Measurements from ENCODE around the gene RIPOR3.
A peak's percentile ranks its signal among the peaks of the same experiment; 100 is the strongest.

Gene RIPOR3

GRCh38 chr20:50690650-50691572 is at the start of gene RIPOR3:
Gene RIPOR3, minus strand, starts transcription at chr20:50691542. Its CDS starts 414 bp downstream, at chr20:50691128.
- DNase-seq, result peak; percentile 16

- DNase-seq, result no peak
Measured at GRCh38 chr20:50737352-50737751, 46.0 kb upstream of the RIPOR3 start.

- no peak for DNase-seq
Measured at GRCh38 chr20:50735813-50736212, 44.5 kb upstream of the RIPOR3 start.

DNA sequence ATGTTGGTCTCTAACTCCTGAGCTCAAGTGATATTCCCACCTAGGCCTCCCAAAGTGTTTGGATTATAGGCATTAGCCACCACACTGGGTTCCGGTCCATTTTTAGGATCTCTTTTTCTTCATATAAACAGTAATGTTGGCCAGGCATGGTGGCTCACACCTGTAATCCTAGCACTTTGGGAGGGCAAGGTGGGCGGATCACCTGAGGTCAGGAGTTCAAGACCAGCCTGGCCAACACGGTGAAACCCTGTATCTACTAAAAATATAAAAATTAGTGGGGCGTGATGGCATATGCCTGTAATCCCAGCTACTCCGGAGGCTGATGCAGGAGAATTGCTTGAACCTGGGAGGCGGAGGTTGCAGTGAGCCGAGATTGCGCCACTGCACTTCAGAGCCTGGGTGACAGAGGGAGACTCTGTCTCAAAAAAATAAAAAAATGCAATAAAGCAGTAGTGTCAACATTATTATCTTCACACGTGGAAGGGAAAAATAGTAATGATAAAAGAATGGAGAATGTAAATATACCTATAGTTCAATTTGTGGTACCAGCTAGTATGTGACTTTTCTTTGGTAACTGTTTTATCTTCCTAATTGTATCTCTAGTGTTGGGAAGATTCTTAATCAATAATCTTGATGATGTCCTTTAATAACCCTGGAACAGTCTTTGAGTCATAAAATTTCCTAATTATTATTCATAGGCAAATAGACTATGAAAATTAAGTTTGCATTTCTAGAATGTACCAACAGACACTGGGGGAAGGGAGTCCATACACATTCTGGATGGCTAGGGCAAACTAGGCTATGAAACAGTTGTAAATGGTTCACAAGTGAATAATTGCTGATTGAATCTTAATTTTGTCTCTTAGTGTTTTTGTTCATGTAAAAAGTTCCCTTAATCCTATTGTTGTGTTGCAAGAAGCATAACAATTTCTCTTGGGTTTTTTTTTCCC is 43.7 kb upstream of the RIPOR3 start:
- DNase-seq, result no peak

DNA sequence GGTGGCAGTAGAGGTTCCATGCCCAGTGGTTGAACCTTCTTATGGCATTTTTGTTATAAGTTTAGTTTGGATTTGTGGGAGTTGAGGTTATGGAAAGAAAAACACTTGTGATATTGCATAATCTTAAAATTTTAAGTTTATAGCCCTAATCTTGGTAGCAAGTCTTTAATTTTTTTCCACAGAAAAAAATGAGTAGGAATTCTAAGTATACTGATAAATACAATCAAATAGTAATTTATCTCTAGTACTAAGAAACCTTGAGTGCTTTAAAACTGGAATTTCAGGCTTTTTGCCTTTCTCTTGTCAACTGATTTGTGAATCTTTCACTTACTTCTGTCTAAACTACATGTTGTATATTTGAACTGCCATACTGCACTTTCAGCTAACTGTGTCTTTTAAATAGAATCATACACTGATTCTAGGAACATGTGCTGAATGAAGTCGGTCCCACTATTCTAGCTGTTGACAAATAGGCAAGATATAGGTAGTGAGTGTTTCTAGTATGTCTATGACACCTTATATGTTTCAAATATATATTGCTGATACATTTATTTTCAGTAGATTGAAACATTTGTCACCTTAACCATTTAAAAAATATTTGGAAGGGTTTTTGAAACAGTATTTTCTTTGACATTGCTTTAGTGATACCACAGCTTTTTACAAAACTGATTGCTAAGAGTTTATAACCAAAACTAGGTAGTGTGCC is 42.5 kb upstream of the RIPOR3 start:
- no peak for DNase-seq

- DNase-seq, result no peak
Measured at GRCh38 chr20:50731930-50732690, 40.8 kb upstream of the RIPOR3 start.

GRCh38 chr20:50731055-50731929 is 40.0 kb upstream of the RIPOR3 start, which contains the start of gene PARD6B:
Gene PARD6B, plus strand, starts transcription at chr20:50731580. Its CDS starts 207 bp downstream, at chr20:50731787.
- peak; percentile 100 for DNase-seq

- DNase-seq, result no peak
Measured at GRCh38 chr20:50730765-50731054, 39.4 kb upstream of the RIPOR3 start.

DNA sequence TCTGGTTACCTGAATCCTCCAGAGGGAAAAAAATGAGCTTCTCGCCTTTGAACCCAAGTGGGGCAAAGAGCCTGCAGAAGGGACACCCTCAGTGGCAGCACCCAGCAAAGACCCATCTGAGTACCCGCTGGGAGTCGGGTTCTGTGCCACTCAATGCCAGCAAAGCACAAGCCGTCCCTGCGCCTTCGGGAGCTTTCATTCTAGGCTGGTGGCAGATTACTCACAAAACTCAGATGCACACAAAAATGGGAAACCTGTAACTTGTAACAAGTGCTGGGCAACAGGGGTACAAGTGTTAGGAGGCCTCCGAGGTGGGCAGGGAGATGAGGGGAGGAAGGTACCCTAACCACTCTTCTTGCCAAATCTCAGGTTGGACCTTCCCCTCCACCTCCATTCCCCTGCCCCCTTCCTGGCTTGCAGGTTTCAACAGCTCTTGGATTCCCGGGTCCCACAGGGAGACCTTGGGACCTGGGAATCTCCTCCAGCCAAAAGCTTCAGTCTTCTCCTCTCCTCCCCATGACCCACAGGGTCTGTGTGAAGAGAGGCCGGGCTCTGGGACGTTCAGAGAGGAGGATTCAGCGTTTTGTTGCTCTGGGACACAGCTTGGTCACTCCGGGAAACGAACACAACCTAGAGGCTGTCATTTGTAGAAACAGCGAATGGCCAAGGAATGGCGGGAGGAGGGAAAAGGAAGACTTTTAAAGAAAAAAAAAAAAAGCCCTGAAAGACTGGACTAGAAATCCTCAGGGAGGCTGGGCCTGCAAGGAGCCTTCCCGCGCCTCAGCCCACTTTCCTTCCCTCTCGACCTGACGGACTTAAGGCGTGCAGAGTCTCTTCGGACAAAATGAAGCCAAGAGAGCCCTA is 38.8 kb upstream of the RIPOR3 start:
- DNase-seq, result no peak

DNA sequence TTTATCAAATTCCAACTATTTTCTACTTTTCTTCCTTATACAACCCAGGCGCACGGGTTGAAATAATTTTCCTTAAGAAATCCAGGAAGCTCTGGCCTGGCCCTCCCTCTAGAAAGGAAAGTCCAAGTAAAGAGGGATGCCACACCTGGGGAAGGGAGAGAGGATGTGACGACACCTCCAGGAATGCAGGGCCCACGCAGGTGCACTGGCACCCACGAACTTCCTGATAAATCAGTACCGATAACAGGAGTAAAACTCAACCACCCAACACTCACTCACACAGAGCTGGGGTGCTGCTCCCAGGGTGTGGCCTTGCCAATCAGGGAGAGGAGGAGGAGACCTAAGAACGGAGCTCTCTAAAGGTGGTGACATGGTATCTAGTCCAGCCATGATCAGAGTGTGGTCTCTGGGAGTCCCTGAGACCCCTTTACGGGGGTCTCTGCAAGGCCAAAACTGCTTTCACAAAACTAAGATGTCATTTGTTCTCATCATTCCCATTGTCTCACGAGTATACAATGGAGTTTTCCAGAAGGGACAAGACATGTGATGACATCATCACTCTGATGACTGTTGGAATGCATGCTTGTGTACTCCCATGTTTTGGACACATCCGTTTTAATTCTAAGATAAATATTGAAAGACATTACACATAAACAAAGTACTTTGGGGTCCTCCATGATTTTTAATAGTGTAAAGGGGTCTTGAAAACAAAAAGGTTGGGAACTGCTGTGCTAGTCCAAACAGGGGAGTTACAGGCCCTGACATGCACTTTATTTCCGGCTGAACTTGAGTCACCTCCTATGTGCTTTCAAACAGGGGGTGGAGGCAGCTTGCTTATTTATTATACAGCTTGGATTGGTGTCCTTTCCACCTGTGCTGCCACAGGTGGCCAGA is 37.9 kb upstream of the RIPOR3 start:
- no peak for DNase-seq

- DNase-seq, result no peak
Measured at GRCh38 chr20:50728486-50728980, 37.2 kb upstream of the RIPOR3 start.

- no peak for DNase-seq
Measured at GRCh38 chr20:50727792-50728485, 36.6 kb upstream of the RIPOR3 start.

DNA sequence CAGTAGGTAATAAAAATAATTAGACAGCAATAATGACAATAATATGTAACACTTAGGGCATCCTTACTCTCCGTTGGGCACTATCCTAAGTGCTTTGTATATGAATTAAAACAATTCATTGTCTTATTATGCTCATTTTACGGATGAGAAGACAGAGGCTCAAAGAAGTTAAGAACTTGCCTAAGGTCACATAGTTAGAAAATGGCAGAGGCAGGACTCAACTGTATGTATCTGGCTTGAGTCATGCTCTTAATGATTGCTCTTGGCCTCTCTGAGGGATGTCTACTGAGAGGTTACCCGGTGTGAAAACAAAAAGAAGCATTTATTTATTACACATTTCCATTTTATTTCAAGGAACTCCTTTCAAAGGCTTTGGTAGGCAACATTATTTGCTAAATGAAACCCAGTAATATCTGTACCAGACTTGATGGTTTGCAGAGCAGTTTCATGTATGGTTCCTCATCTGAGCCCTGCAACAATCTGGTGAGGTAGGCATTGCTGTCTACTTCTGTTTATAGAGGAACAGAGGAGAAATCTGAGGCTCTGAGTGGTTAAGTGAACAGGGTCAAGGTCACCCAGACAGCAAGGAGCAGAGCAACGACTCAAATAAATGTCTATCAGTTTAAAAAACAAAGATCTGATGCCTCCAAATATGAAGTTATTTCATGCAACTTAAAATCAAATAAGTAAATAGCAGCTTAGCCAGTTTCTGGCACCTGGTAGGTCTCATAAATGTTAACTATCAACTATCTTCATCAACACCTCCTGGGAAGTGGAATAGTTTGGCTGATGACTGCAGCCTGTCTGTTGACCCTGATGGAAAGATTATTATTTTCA is 35.8 kb upstream of the RIPOR3 start:
- DNase-seq, result no peak

GRCh38 chr20:50725724-50726005 is 34.3 kb upstream of the RIPOR3 start:
- DNase-seq, result no peak

GRCh38 chr20:50724851-50725723 is 33.7 kb upstream of the RIPOR3 start:
- DNase-seq, result peak; percentile 49

DNA sequence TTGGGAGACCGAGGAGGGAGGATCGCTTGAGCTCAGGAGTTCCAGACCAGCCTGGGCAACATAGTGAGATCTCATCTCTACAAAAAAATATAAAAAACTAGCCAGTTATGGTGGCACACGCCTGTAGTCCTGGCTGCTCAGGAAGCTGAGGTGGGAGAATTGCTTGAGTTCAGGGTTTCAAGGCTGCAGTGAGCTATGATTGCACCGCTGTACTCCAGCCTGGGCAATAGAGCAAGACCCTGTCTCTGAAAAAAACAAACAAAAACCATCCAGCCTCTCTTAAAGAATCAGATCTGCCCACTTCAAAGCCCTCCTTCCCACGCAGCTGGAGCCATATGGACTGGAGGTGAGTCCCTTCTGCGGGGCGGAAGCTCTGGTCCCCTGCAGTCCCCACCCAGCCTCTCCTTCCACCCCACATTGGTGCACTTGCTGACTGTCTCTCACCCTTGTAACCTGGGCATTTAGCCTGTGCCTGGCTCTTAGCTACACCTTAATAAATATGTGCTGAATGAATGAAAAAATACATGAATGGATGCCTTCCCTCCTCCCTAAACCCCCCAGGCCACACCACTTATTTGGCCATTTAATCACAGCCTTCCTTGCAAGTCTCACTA is 32.9 kb upstream of the RIPOR3 start:
- DNase-seq, result no peak

Measured in activated CD8-positive, alpha-beta memory T cell treated with anti-CD3 and anti-CD28 coated beads, Interleukin-2, amount 50 U/mL, for 4 hours (primary cell).